Naive thymus-derived CD8-positive, alpha-beta T cell (primary cell): ENCODE data around the gene NDUFB10. TPM values are rescaled to one million over a fixed set of nuclear protein-coding genes. Genes with fewer than 3 reads are reported as not detected.

Experiments used
- ATAC-seq, 2 donors: fragments of 150-1000 bp; cut with Tn5 transposase in 1 of 2; sonication (Bioruptor Pico), chemical (Tn5 transposase) in 1 of 2; 1 replicate in 1 of 2; 2 replicates in 1 of 2; pipeline ENCODE4 v1.10.0; 2021; ENCODE audit warnings: mild to moderate bottlenecking in 2 of 2, moderate library complexity in 2 of 2
- POLR2A ChIA-PET: fragments of 350-600 bp; sonication (Branson Sonifier 250); formaldehyde crosslinking; loops from one replicate; lab custom pipeline; 2021; ENCODE audit warnings: antibody characterized with exemption; lab: Charles Lee
- DNase-seq, 10 donors: peaks; one replicate each; pipeline versions ENCODE4 v3.0.0 to v3.0.0-alpha.2; 2020 to 2022
- H3K27ac Mint-ChIP-seq, 10 donors: one replicate each; pipeline ENCODE4 v1.8.0; 2020 to 2022; ENCODE audit warnings: mild to moderate bottlenecking in 10 of 10, mixed read lengths in 10 of 10, moderate library complexity in 4 of 10, inconsistent platforms in 1 of 10
- H3K27me3 Mint-ChIP-seq, 5 donors: one replicate each; pipeline ENCODE4 v1.8.0; 2021 to 2022; ENCODE audit warnings: mixed read lengths in 5 of 5
- H3K36me3 Mint-ChIP-seq, 3 donors: one replicate each; pipeline ENCODE4 v1.8.0; 2020 to 2022; ENCODE audit warnings: mixed read lengths in 3 of 3, mild to moderate bottlenecking in 2 of 3, inconsistent platforms in 1 of 3
- H3K4me1 Mint-ChIP-seq, 4 donors: one replicate each; pipeline ENCODE4 v1.8.0; 2021 to 2022; ENCODE audit warnings: mixed read lengths in 4 of 4
- H3K4me3 Mint-ChIP-seq, 10 donors: one replicate each; pipeline ENCODE4 v1.8.0; 2020 to 2022; ENCODE audit warnings: mild to moderate bottlenecking in 10 of 10, mixed read lengths in 10 of 10, moderate library complexity in 6 of 10, inconsistent platforms in 1 of 10
- H3K9me3 Mint-ChIP-seq, 9 donors: one replicate each; pipeline ENCODE4 v1.8.0; 2020 to 2022; ENCODE audit warnings: mixed read lengths in 9 of 9, mild to moderate bottlenecking in 3 of 9, inconsistent platforms in 1 of 9, moderate library complexity in 1 of 9
- polyA plus RNA-seq, 3 donors: library from polyadenylated mRNA; unstranded; fragments of 300-500 nt; fragmentation: Illumina TruSeq; gene quantifications; one replicate each; pipeline ENCODE4 v1.2.3, GENCODE V29; 2021
- total RNA-seq, 8 experiments: library from RNA in 2 of 8; stranded (reverse) in 2 of 8; gene quantifications; one replicate each; pipeline ENCODE4 v1.2.3 and lab custom pipeline; 2021 to 2026

Gene NDUFB10
- total RNA-seq, result 10 to 100 TPM; 62.5 to 65.6 TPM
- 100 to 1,000 TPM; 180 to 217 (median 187) TPM for polyA plus RNA-seq
- total RNA-seq (lab: John Stamatoyannopoulos, UW), result 12.3 to 52.8 (median 35.0) reads per million in 6 experiments

DNA sequence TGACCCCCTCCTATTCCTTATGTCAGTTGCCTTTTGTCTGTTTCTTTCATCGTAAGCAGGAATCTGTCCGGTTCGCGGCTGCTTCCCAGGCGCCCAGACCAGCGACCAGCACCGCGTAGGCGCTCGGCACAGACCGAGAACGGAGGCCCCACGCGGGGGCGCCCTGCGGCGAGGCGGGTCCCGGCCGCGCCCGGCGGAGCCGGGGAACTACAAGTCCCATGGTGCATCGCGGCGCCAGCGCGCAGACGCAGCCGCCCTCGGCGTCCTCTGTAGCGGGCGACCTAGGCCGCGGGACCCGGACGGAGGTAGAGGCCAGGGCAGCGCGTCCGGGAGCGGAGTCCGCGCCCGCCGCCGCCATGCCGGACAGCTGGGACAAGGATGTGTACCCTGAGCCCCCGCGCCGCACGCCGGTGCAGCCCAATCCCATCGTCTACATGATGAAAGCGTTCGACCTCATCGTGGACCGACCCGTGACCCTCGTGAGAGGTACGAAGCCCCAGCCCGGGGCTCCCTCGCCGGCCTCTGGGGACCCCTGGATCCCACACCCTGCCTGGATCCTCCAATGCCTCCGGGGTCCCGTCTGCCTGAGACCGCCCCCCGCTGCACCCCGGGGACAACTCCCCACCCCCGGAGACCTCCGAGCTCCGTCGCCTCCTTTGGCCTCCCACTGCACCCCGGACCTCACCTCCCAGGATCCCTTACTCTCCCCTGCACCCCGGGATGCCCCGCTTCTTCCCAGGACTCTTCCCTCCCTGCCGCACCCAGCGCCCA, at the start of gene NDUFB10:
NDUFB10 (plus strand) TSS at position 270 of the 771 bp plus-strand sequence; CDS start at position 357, 87 bp downstream.
- H3K4me3 Mint-ChIP-seq, result peak within 1 kb of the TSS; percentile 88 to 94 (median 91)
- no peaks in the 10 kb centered on the region for H3K9me3 Mint-ChIP-seq
- H3K4me1 Mint-ChIP-seq, result peaks cover 20 to 48% (median 41%) of the 10 kb centered on the region in 4 donors
- DNase-seq (peak; percentile 80 to 93 (median 90)), ATAC-seq (peak; percentile 86 to 87)
- H3K36me3 Mint-ChIP-seq, result peaks cover 4 to 33% (median 14%) of the 10 kb centered on the region in 3 donors
- peak within 1 kb of the TSS; percentile 75 to 96 (median 90) for H3K27ac Mint-ChIP-seq
- H3K27me3 Mint-ChIP-seq, result peaks cover 0 to 2% (median 0%) of the 10 kb centered on the region in 5 donors
- POLR2A ChIA-PET, result interaction anchor here (0.6 to 7.9 kb wide), 10 partner anchors 11 to 196 kb away, joined by 3 to 89 read pairs (median 4); partner anchors contain the start of genes EME2, GFER, MRPS34 and MSRB1

DNA sequence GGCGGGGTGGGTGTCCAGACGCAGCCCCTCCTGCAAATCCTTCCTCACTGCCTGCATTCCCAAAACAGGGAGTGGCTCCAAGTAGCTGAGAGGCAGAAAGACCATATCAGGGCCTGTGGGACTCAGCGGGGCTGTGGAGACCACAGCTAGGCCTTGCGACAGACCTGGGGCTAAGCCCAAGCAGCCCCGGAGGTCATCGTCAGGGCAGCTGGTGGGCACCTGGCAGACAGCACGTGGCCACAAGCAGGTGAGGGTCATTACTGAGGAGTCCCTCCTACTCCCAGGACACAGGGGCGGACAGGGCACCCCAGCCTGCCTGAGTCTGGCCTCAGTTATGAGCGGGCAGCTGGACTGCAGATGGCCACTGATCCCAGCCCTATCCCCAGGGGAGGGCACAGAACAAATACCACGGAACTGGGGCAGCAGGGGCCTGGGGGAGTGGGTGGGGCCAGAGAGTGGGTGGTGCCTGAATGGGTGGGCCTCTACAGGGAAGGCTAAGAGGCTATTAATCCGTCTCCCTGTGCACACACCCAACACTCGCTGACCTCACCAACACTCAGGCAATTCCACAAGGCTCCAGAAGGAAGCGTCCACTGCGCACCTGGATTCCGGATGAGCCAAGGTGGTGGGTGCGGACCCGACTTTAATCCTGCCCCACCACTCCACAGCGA, 49.6 kb upstream of the NDUFB10 start:
- no peak overlapping the region for H3K27ac Mint-ChIP-seq
- no peak for ATAC-seq
- H3K9me3 Mint-ChIP-seq, result no peaks in the 10 kb centered on the region
- no peaks in the 10 kb centered on the region for H3K36me3 Mint-ChIP-seq
- DNase-seq, result no peak
- H3K4me3 Mint-ChIP-seq, result no peak overlapping the region
- POLR2A ChIA-PET, result no interaction called here
- H3K4me1 Mint-ChIP-seq, result peaks cover 0 to 3% (median 0%) of the 10 kb centered on the region in 4 donors
- peaks cover 0 to 27% (median 6%) of the 10 kb centered on the region in 5 donors for H3K27me3 Mint-ChIP-seq

DNA sequence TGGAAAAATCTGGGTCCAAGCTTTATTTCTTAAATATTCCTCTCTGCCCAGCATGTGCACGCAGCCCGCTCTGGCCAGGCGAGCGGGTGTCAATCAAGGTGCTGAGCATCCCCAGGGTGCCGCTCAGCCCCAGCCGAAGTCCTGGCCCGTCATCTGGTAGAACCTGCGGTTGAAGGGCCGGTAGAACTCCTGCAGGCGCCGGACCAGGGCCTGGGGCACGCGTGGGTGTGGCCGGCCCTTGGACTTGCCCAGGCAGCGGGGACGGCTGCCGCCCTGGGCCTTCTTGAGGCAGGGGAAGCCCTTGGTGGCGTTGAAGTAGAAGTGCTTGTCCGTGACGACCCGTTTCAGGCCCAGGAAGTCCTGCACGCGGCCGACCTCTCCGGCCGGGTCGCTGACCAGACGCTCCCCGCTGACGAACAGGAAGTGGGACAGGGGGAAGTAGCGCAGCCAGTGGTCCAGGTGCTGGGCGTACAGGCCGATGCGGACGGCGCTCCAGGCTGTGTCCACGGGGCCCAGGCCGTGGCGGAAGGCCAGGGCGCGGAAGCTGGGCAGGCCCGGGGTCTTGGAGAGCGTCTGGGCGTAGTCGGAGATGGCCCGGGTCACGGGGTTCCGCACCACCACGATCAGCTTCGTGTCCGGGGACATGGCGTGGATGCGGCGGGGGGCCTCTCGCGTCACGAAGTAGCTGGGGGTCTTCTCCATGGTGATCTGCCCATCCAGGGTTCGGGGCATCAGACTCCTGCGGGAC, 47.7 kb upstream of the NDUFB10 start:
- Mint-ChIP-seq H3K27me3 (peaks cover 5 to 37% (median 20%) of the 10 kb centered on the region in 5 donors), H3K27ac (no peak overlapping the region), H3K9me3 (no peaks in the 10 kb centered on the region), H3K4me1 (peaks cover 0 to 3% (median 0%) of the 10 kb centered on the region in 4 donors), H3K4me3 (no peak overlapping the region), H3K36me3 (no peaks in the 10 kb centered on the region)
- no peak for DNase-seq
- ATAC-seq, result no peak
- POLR2A ChIA-PET, result interaction anchor here (0.6 to 0.7 kb wide), 2 partner anchors 47 to 225 kb away, joined by 3 read pairs; partner anchors contain the start of gene NDUFB10

DNA sequence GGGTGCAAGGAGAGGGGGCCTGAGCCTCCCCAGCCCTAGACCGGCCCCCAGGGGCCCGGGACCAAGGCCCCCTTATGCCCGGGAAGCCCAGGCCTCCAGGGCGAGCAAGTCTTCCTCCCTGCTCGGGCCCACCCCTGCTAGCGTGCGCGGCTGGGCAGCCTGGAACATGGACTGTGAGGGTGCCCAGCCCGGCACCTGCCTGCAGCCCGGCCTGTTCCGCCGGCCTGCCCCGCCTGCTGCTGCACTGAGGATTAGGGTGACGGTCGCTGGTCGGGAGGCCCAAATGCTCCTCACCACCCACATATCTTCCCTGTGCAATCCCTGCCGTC, 47.2 kb upstream of the NDUFB10 start:
- Mint-ChIP-seq H3K27ac (no peak overlapping the region), H3K4me3 (no peak overlapping the region), H3K36me3 (no peaks in the 10 kb centered on the region), H3K27me3 (peaks cover 5 to 42% (median 25%) of the 10 kb centered on the region in 5 donors), H3K9me3 (no peaks in the 10 kb centered on the region), H3K4me1 (peaks cover 0 to 3% (median 0%) of the 10 kb centered on the region in 4 donors)
- DNase-seq, result no peak
- POLR2A ChIA-PET, result interaction anchor here (0.6 kb wide), 1 partner anchor 225 kb away, joined by 3 read pairs; no protein-coding TSS in a partner anchor
- no peak for ATAC-seq

DNA sequence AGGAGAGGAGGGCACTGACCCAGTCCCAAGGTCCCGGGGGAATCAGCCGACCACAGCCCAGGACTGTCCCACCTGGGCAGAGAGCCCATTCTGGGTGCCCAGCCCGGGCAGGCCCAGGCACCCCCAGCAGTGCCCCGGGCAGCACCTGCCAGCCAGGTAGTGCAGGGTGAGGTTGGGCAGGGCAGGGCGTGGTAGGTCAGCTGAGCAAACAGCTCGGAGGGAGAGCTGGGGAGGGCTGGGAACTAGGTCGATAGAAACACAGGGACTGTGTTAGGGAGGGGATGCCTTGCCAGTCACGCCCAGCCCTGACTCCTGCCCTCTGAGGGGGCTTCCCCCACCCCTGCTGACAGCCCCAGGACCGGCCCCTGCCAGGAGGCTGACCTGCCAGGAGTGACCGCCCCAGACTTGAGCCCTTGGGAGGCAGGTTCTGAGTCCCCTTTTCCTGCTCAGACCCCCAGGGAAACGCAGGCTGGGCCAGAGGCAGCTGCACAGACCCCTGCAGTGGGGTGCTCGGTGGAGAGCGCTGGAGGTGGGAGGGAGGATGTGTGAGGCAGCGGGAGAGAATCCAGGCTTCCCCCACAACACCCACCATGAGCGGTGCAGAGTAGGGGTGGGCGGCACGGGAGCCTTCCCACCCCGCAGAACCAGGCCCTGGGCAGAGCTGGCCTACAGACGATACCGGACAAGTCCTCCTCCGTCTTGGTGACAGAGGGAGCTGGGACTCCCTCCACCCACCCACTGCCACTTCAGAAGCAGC, 45.8 kb upstream of the NDUFB10 start:
- POLR2A ChIA-PET, result no interaction called here
- H3K27ac Mint-ChIP-seq, result no peak overlapping the region
- no peak overlapping the region for H3K4me3 Mint-ChIP-seq
- peaks cover 0 to 3% (median 0%) of the 10 kb centered on the region in 4 donors for H3K4me1 Mint-ChIP-seq
- DNase-seq (no peak), ATAC-seq (no peak)
- H3K27me3 Mint-ChIP-seq, result peaks cover 5 to 41% (median 23%) of the 10 kb centered on the region in 5 donors
- no peaks in the 10 kb centered on the region for H3K9me3 Mint-ChIP-seq
- no peaks in the 10 kb centered on the region for H3K36me3 Mint-ChIP-seq

DNA sequence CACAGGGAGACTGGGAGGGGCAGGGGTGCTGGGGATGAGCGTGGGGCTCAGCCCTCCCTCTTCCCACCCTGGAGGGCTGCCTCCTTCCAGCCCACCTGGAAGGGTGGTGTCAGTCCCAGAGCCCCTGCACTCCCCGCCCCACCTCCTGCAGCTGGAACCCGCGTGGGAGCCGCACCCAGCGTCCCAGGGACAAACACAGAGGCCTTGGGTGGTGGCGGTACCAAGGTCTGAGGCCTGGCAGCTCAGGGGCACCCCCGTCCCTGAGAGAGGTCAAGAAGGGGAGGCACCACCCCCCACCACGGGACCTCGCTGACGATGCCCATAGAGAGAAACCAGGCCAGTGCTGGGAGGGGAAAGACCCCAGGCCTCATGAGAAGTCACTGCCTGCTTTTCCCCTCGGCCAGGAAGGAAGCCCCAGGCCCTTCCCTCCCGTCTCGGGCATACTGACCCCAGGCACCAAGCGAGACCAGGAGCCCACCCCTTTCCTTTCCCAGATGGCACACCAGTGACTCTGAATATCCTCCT, 45.2 kb upstream of the NDUFB10 start:
- POLR2A ChIA-PET, result no interaction called here
- no peaks in the 10 kb centered on the region for H3K9me3 Mint-ChIP-seq
- H3K36me3 Mint-ChIP-seq, result no peaks in the 10 kb centered on the region
- no peak for DNase-seq
- H3K4me1 Mint-ChIP-seq, result no peaks in the 10 kb centered on the region
- no peak overlapping the region for H3K4me3 Mint-ChIP-seq
- ATAC-seq, result no peak
- no peak overlapping the region for H3K27ac Mint-ChIP-seq
- H3K27me3 Mint-ChIP-seq, result peaks cover 5 to 39% (median 24%) of the 10 kb centered on the region in 5 donors

DNA sequence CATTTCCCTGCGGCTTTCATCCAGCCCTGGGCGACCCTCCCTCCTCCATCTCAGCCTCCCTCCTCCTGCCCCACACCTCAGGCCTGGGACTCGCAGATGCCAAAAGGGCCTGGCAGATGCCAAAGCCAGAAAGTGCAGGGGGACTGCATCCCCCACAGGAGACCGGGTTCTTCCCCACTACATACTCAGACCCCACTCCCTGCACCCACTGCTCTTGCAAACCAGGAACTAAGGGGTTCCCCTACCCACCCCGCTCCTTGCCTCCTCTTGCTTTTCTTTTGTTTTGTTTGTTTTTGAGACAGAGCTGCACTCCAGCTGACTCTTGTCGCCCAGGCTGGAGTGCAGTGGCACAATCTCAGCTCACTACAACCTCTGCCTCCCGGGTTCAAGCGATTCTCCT, 44.4 kb upstream of the NDUFB10 start:
- ATAC-seq (no peak), DNase-seq (no peak)
- Mint-ChIP-seq H3K36me3 (no peaks in the 10 kb centered on the region), H3K27me3 (peaks cover 5 to 42% (median 27%) of the 10 kb centered on the region in 5 donors), H3K4me1 (no peaks in the 10 kb centered on the region), H3K27ac (no peak overlapping the region), H3K9me3 (no peaks in the 10 kb centered on the region), H3K4me3 (no peak overlapping the region)
- POLR2A ChIA-PET, result no interaction called here

DNA sequence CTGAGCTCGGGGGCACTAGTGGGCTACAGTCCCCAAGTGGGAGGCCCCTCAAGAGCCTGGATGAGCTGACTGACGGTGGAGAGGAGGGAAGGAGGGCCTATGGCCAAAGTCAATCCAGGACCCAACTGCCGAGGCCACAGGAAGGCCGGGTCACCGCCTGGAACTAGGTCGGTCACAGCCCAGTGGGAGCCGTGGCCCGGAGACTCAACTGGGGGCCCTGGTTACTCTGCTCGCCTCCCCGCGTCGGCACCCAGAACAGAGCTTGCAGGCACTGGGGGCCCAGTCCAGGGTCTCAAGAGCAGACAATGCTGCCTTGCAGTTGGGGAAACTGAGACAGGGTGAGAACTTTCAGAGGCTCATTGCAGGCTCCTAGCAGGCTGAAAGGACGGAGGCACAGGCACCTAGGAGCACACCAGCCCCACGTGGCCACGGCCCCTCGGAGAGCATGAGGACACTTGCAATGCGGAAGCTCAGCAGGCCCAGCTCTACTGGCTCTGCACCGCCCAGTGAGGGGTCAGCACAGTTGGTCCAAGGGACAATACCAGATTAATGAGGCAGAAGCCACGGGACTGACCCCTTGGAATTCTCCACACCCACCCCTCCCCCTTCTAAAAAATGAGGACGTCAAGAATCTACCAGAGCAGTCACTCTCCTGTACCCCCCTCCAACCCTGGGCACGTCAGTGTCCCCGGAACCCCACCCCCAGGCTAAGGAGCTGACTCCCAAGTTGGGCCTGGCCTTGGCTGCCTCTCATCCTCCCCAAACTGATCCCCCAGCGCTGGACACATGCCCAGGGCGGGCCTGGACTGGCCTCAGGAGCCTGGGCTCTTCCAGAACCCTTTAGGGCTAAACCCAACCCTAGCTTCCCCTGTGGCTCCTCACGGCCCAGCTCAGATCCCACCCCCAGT, 43.4 kb upstream of the NDUFB10 start:
- no peak overlapping the region for H3K27ac Mint-ChIP-seq
- H3K27me3 Mint-ChIP-seq, result peaks cover 9 to 51% (median 34%) of the 10 kb centered on the region in 5 donors
- peaks cover 0 to 3% (median 0%) of the 10 kb centered on the region in 3 donors for H3K36me3 Mint-ChIP-seq
- no peaks in the 10 kb centered on the region for H3K9me3 Mint-ChIP-seq
- ATAC-seq (no peak), DNase-seq (no peak)
- H3K4me1 Mint-ChIP-seq, result peaks cover 0 to 4% (median 1%) of the 10 kb centered on the region in 4 donors
- no peak overlapping the region for H3K4me3 Mint-ChIP-seq
- POLR2A ChIA-PET, result no interaction called here

DNA sequence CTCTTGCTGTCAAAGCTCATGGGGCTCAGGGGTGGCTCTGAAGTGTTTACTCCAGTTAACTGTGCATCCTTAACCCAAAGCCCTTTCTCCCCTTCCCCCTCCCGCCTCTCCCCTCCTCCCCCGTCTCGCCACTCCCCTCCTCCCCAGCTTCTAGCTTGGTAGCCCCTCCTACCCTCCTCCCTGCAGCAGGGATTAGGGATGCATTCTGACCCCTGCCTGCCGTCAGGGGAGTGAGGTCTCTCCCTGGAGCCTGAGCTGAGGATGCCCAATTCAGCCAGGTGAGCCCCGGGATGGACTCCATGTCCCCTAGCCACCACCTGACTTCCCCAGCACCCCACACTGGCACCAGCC, 42.7 kb upstream of the NDUFB10 start:
- no peak overlapping the region for H3K27ac Mint-ChIP-seq
- peaks cover 15 to 57% (median 41%) of the 10 kb centered on the region in 5 donors for H3K27me3 Mint-ChIP-seq
- peaks cover 0 to 5% (median 2%) of the 10 kb centered on the region in 4 donors for H3K4me1 Mint-ChIP-seq
- POLR2A ChIA-PET, result no interaction called here
- ATAC-seq (no peak), DNase-seq (no peak)
- peak overlapping the region in 2 of 10 donors; percentile 11 to 38 for H3K4me3 Mint-ChIP-seq
- H3K36me3 Mint-ChIP-seq, result peaks cover 0 to 7% (median 0%) of the 10 kb centered on the region in 3 donors
- H3K9me3 Mint-ChIP-seq, result no peaks in the 10 kb centered on the region

DNA sequence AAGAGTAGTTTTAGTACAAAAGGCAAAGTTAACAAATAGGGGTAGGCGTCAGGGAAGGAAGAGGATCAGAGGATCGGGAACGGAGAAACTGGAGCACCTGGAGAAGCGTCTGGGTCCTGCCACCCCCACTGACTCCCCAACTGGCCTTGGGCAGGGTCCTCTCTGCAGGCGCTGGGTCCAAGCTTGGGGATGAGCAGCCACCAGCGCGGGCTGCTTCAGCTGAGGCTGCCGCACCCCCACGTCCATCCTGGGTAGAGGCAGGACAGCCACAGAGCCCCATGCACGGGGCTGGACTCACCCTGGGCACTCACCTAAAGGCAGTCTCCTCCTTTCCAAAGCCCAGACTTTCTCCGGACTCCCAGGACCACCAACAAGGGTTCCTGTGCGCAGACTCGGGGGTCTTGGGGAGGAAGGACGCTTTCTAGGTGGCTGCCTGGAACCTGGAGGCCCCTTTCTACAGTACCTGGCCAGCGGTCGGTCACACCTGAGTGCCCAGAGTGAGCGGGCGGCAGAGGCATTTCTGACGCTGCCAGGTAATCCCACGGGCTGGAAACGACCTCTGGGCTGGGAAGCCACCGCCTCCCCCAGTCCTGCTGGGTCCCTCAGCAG, 42.2 kb upstream of the NDUFB10 start:
- Mint-ChIP-seq H3K9me3 (no peaks in the 10 kb centered on the region), H3K27ac (no peak overlapping the region), H3K36me3 (peaks cover 0 to 7% (median 0%) of the 10 kb centered on the region in 3 donors), H3K27me3 (peaks cover 15 to 61% (median 43%) of the 10 kb centered on the region in 5 donors), H3K4me1 (peaks cover 0 to 5% (median 2%) of the 10 kb centered on the region in 4 donors), H3K4me3 (peak overlapping the region in 1 of 10 donors; percentile 11)
- DNase-seq, result no peak
- no peak for ATAC-seq
- POLR2A ChIA-PET, result no interaction called here
